Gastrocnemius medialis (tissue), 4 donors: ENCODE data around the gene ADGRL3. TPM values are rescaled to one million over a fixed set of nuclear protein-coding genes. Genes with fewer than 3 reads are reported as not detected.

Experiments used
- ATAC-seq, 2 donors: fragments of 150-250 bp; one replicate each; pipeline ENCODE4 v1.9.1; 2016
- DNase-seq, 2 donors: peaks; one replicate each; pipeline ENCODE4 v3.0.0-alpha.2; 2019
- H3K27ac ChIP-seq, 4 donors: fragments of 200-600 bp; sonication (generic); 1 replicate in 1 of 4; 2 replicates in 3 of 4; pipeline ENCODE4 v1.5.1; 2016 to 2018; ENCODE audit warnings: mild to moderate bottlenecking in 2 of 4, moderate library complexity in 1 of 4
- H3K27me3 ChIP-seq, 3 donors: fragments of 200-600 bp; sonication (generic) in 2 of 3; 1 replicate in 1 of 3; 2 replicates in 2 of 3; pipeline versions ENCODE4 v1.5.1 to v1.6.0; 2016 to 2019; ENCODE audit warnings: mild to moderate bottlenecking in 1 of 3, moderate library complexity in 1 of 3
- H3K36me3 ChIP-seq, 2 donors: fragments of 200-600 bp; sonication (generic) in 1 of 2; one replicate each; pipeline ENCODE4 v1.5.1; 2017 to 2018
- H3K4me1 ChIP-seq, 2 donors: fragments of 200-600 bp; sonication (generic) in 1 of 2; one replicate each; pipeline ENCODE4 v1.5.1; 2016 to 2017; ENCODE audit warnings: mild to moderate bottlenecking in 2 of 2
- H3K4me3 ChIP-seq, 4 donors: fragments of 200-600 bp; sonication (generic) in 3 of 4; 1 replicate in 1 of 4; 2 replicates in 3 of 4; pipeline ENCODE4 v1.5.1; 2016 to 2019; ENCODE audit warnings: mild to moderate bottlenecking in 2 of 4
- H3K9me3 ChIP-seq, 3 donors: fragments of 200-600 bp; sonication (generic) in 2 of 3; 1 replicate in 1 of 3; 2 replicates in 2 of 3; pipeline ENCODE4 v1.5.1; 2016 to 2019
- CTCF ChIP-seq, 5 experiments: fragments of 450-650 bp in 3 of 5; fragments of 200-600 bp in 2 of 5; sonication (generic) in 2 of 5; IDR thresholded peaks in 4 of 5; conservative IDR thresholded peaks in 1 of 5; 1 replicate in 4 of 5; 2 replicates in 1 of 5; pipeline ENCODE4 v1.5.1; 2016 to 2019; ENCODE audit warnings: antibody characterized with exemption in 5 of 5, mild to moderate bottlenecking in 3 of 5, moderate library complexity in 3 of 5
- POLR2A ChIP-seq, 2 donors: fragments of 450-650 bp; IDR thresholded peaks; one replicate each; pipeline ENCODE4 v1.6.1; 2017; ENCODE audit warnings: antibody characterized with exemption in 2 of 2, mild to moderate bottlenecking in 2 of 2, moderate library complexity in 2 of 2
- in situ Hi-C, 4 donors: fragments of 200-750 bp; cut with MboI; loops; one replicate each; pipeline versions ENCODE4 v1.15.0 to v1.8.0; 2017; ENCODE audit warnings: low sequenced_read_pairs in 4 of 4
- intact Hi-C: fragments of 100-400 bp; cut with DNase I; formaldehyde crosslinking; loops from one replicate; pipeline ENCODE4 v1.15.1; 2023; ENCODE audit warnings: low total_unique reads
- total RNA-seq, 4 donors: library from RNA; depleted of rRNA; stranded (reverse); fragments of >200 nt; gene quantifications; one replicate each; pipeline versions ENCODE4 v1.1.0 to v1.2.3, GENCODE V29; 2016

Gene ADGRL3
- total RNA-seq, 4 donors from 2014 or later = 0.69 to 2.2 (median 1.1) TPM

- TF ChIP-seq CTCF (IDR thresholded peaks at IDR 0.05 in 4 of 5, conservative IDR thresholded peaks at IDR 0.05 in 1 of 5) (no peak), POLR2A (IDR thresholded peaks at IDR 0.05) (no peak)
- intact Hi-C loops = no loop called here
- DNase-seq (no peak), ATAC-seq (no peak)
- no peak overlapping the region for H3K27ac ChIP-seq
- no peaks in the 10 kb centered on the region for H3K27me3 ChIP-seq
- no peak overlapping the region for H3K4me3 ChIP-seq
- H3K9me3 ChIP-seq = no peaks in the 10 kb centered on the region
- H3K36me3 ChIP-seq = no peaks in the 10 kb centered on the region
- no peaks in the 10 kb centered on the region for H3K4me1 ChIP-seq
- in situ Hi-C loops = no loop called here
Observed at GRCh38 chr4:61246034-61246433, 45.9 kb downstream of the ADGRL3 start.

DNA sequence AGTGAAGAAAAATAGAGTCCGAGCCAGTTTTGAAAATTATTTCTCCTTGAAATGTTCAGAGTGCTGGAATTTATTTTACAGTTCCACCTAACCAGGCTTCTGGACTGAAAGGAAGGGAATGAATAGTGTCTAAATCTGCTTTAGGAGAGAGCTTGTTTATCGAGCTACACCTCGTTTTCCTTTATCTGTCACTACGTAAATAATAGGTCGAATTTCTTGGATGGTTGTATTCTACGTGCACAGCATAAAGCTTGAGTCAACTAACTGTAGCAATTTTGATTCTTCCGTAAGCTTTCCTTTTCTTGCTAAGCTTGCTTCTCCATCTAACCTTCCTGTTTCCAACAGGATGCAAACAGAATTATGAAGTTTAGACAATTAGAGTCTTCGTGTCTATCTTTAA is 48.6 kb downstream of the ADGRL3 start:
- DNase-seq = no peak
- no peaks in the 10 kb centered on the region for H3K9me3 ChIP-seq
- intact Hi-C loops = no loop called here
- no peaks in the 10 kb centered on the region for H3K27me3 ChIP-seq
- H3K4me1 ChIP-seq = no peaks in the 10 kb centered on the region
- no peak for ATAC-seq
- H3K27ac ChIP-seq = no peak overlapping the region
- H3K36me3 ChIP-seq = no peaks in the 10 kb centered on the region
- in situ Hi-C loops = no loop called here
- TF ChIP-seq CTCF (IDR thresholded peaks at IDR 0.05 in 4 of 5, conservative IDR thresholded peaks at IDR 0.05 in 1 of 5) (no peak), POLR2A (IDR thresholded peaks at IDR 0.05) (no peak)
- no peak overlapping the region for H3K4me3 ChIP-seq

DNA sequence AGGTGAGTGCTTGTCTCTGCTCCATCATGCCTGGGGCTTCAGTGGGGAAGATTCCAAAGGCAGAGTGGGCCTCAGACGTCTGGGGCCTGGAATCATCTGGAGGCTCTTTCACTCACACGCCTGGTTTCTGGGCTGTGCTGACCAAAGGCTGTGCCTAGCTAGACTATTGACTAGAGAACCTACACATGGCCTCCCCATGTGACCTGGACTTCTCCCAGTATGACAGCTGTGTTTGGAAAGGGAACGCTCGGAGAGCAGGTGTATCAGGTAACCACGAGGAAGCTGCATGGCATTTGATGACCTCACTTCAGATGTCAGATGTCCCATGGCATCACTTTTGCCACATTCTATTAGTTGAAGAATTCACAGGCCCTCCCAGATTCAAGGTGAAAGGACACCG is 51.0 kb downstream of the ADGRL3 start:
- Histone ChIP-seq H3K27ac (no peak overlapping the region), H3K9me3 (no peaks in the 10 kb centered on the region), H3K4me1 (no peaks in the 10 kb centered on the region), H3K27me3 (no peaks in the 10 kb centered on the region), H3K4me3 (no peak overlapping the region), H3K36me3 (no peaks in the 10 kb centered on the region)
- in situ Hi-C loops (no loop called here), intact Hi-C loops (no loop called here)
- no peak for ATAC-seq
- no peak for DNase-seq
- no peak for TF ChIP-seq POLR2A (IDR thresholded peaks at IDR 0.05)
- TF ChIP-seq CTCF (IDR thresholded peaks at IDR 0.05 in 4 of 5, conservative IDR thresholded peaks at IDR 0.05 in 1 of 5) = no peak

GRCh38 chr4:61254406-61254805 is 54.3 kb downstream of the ADGRL3 start:
- H3K4me3 ChIP-seq = no peak overlapping the region
- H3K9me3 ChIP-seq = no peaks in the 10 kb centered on the region
- no peaks in the 10 kb centered on the region for H3K27me3 ChIP-seq
- TF ChIP-seq POLR2A (IDR thresholded peaks at IDR 0.05) (no peak), CTCF (IDR thresholded peaks at IDR 0.05 in 4 of 5, conservative IDR thresholded peaks at IDR 0.05 in 1 of 5) (no peak)
- in situ Hi-C loops = no loop called here
- no peaks in the 10 kb centered on the region for H3K36me3 ChIP-seq
- no peak overlapping the region for H3K27ac ChIP-seq
- no peaks in the 10 kb centered on the region for H3K4me1 ChIP-seq
- no peak for DNase-seq
- no peak for ATAC-seq
- intact Hi-C loops = no loop called here

GRCh38 chr4:61273233-61273632 is 73.1 kb downstream of the ADGRL3 start:
- Histone ChIP-seq H3K9me3 (no peaks in the 10 kb centered on the region), H3K4me1 (no peaks in the 10 kb centered on the region), H3K36me3 (no peaks in the 10 kb centered on the region), H3K4me3 (no peak overlapping the region), H3K27me3 (no peaks in the 10 kb centered on the region), H3K27ac (no peak overlapping the region)
- intact Hi-C loops (no loop called here), in situ Hi-C loops (no loop called here)
- ATAC-seq = peak; percentile 36 to 51
- DNase-seq = no peak
- TF ChIP-seq CTCF (IDR thresholded peaks at IDR 0.05 in 4 of 5, conservative IDR thresholded peaks at IDR 0.05 in 1 of 5) (no peak), POLR2A (IDR thresholded peaks at IDR 0.05) (no peak)
